BJ (cell line): Measurements from ENCODE around the gene R3HCC1L. TPM values are rescaled to one million over a fixed set of nuclear protein-coding genes. Genes with fewer than 3 reads are reported as not detected.
A peak's percentile ranks its signal among the peaks of the same experiment; 100 is the strongest.

Experiments
- CTCF ChIA-PET: fragments of 350-600 bp; formaldehyde crosslinking; extraction: SDS; loops from one replicate; lab custom pipeline; 2021; ENCODE audit warnings: antibody characterized with exemption, inconsistent platforms; lab: Yijun Ruan, JAX
- POLR2A ChIA-PET: fragments of 300-600 bp; sonication (Branson Sonifier 250); formaldehyde crosslinking; extraction: SDS; loops from one replicate; lab custom pipeline; 2021; ENCODE audit warnings: antibody characterized with exemption; lab: Charles Lee
- DNase-seq: peaks from one replicate; pipeline ENCODE4 v3.0.0-alpha.2; 2011; ENCODE audit warnings: low read depth
- H3K27me3 ChIP-seq: 2 replicates; pipeline ENCODE4 v1.6.0; 2011; ENCODE audit warnings: low read length; ENCODE audit not compliant: control insufficient read depth, insufficient read depth
- H3K36me3 ChIP-seq: 2 replicates; pipeline ENCODE4 v1.5.1; 2011; ENCODE audit warnings: low read length; ENCODE audit not compliant: control insufficient read depth, insufficient read depth
- H3K4me3 ChIP-seq: 2 replicates; pipeline ENCODE4 v1.5.1; 2011; ENCODE audit warnings: low read depth, mild to moderate bottlenecking, control low read depth, low read length
- polyA plus RNA-seq: library from polyadenylated mRNA; depleted of rRNA; stranded (reverse); fragments of >200 nt; gene quantifications from 2 replicates; pipeline ENCODE4 v1.2.3, GENCODE V29; 2011
- TF ChIP-seq, protein P1 (sequence below): IDR thresholded peaks from 2 replicates; pipeline ENCODE4 v1.5.1; 2011; ENCODE audit warnings: low read depth, mild to moderate bottlenecking, control low read depth, inconsistent platforms, low read length, moderate library complexity; ENCODE audit not compliant: insufficient read depth

The R3HCC1L gene
- polyA plus RNA-seq, 1 experiment: 5.6 TPM

DNA sequence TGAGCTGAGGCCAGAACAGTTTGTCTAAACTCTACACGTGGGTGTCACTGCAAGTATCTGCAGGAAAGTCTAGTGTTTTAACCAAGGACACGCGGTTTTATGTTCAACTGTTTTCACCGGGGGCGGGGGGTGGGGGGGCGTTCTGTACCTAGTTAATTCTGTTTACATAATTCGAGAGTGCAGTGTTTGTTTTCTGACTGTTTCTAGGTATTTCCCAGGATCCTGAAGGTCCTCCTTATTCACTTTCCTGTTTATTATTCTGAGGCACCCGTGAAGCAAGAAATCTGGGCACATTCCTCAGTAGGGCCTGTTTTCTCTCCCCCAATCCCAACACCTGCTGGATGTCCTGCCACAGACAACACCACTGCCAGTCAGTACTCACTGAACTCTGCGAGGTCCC lies 125.9 kb downstream of the R3HCC1L start:
- CTCF ChIA-PET: no interaction called here
- no peak for DNase-seq
- POLR2A ChIA-PET: no interaction called here
- Histone ChIP-seq H3K27me3 (no peaks in the 10 kb centered on the region), H3K36me3 (peaks cover 26% of the 10 kb centered on the region), H3K4me3 (no peak overlapping the region)
- TF ChIP-seq, protein P1, sequence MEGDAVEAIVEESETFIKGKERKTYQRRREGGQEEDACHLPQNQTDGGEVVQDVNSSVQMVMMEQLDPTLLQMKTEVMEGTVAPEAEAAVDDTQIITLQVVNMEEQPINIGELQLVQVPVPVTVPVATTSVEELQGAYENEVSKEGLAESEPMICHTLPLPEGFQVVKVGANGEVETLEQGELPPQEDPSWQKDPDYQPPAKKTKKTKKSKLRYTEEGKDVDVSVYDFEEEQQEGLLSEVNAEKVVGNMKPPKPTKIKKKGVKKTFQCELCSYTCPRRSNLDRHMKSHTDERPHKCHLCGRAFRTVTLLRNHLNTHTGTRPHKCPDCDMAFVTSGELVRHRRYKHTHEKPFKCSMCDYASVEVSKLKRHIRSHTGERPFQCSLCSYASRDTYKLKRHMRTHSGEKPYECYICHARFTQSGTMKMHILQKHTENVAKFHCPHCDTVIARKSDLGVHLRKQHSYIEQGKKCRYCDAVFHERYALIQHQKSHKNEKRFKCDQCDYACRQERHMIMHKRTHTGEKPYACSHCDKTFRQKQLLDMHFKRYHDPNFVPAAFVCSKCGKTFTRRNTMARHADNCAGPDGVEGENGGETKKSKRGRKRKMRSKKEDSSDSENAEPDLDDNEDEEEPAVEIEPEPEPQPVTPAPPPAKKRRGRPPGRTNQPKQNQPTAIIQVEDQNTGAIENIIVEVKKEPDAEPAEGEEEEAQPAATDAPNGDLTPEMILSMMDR: no peak

GRCh38 chr10:98260752-98261151 lies 126.3 kb downstream of the R3HCC1L start:
- TF ChIP-seq, protein P1: no peak
- DNase-seq: no peak
- ChIA-PET CTCF (interaction anchor here (0.8 kb wide), 1 partner anchor 11 kb away, joined by 3 read pairs; no protein-coding TSS in a partner anchor), POLR2A (no interaction called here)
- H3K27me3 ChIP-seq: no peaks in the 10 kb centered on the region
- peaks cover 24% of the 10 kb centered on the region for H3K36me3 ChIP-seq
- H3K4me3 ChIP-seq: no peak overlapping the region

DNA sequence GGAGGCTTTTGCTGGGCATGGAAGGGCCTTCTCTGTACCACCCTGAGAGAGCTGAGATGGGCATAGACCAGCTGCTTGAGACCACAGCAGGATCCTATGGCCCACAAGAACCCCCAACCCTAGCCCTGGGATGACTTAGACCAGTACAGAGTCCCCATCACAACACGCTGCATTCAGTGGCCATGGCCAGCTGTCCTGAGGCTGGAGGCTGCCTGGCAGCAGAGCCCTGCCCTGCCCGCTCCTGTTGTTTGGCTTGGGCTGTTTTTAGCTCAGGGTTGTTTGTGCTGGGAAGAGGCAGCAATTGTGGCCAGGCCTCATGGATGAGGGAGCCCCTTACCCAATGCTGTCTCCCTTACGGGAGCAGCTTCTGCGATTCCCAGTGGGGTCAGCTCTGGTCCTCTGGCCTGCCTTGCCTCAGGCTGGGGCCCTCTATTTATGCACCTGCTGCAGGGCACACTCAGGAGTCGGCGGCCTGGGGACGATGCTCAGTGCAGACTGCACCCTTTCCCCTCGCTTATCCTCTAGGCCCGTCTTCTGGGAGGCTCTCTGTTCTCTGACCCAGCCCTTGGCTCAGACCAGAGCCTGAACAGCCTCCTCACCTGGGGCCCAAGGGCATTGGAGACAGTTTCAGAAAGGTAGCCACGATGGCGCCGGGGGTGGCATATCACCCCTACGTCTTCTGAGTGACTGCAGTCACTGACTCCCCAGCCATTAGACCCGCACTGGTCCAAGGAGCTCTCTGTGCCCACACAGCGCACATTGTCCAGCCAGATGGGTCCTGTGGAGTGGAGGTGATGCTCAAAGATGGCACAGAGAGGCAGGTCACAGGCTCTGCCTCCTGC lies 127.2 kb downstream of the R3HCC1L start:
- no peak for DNase-seq
- ChIA-PET POLR2A (no interaction called here), CTCF (interaction anchor here (0.8 to 3.6 kb wide), 12 partner anchors 7 to 199 kb away, joined by 3 to 33 read pairs (median 4); no protein-coding TSS in a partner anchor)
- H3K36me3 ChIP-seq: peaks cover 21% of the 10 kb centered on the region
- TF ChIP-seq, protein P1: no peak
- no peaks in the 10 kb centered on the region for H3K27me3 ChIP-seq
- no peak overlapping the region for H3K4me3 ChIP-seq

GRCh38 chr10:98262571-98262970 lies 128.1 kb downstream of the R3HCC1L start:
- Histone ChIP-seq H3K4me3 (no peak overlapping the region), H3K27me3 (no peaks in the 10 kb centered on the region), H3K36me3 (peaks cover 16% of the 10 kb centered on the region)
- no peak for DNase-seq
- CTCF ChIA-PET: interaction anchor here (0.7 to 3.6 kb wide), 21 partner anchors 8 to 202 kb away, joined by 3 to 33 read pairs (median 3); no protein-coding TSS in a partner anchor
- POLR2A ChIA-PET: interaction anchor here (0.8 kb wide), 1 partner anchor 9 kb away, joined by 20 read pairs; no protein-coding TSS in a partner anchor
- TF ChIP-seq, protein P1: peak; percentile 58

GRCh38 chr10:98263088-98263487 lies 128.6 kb downstream of the R3HCC1L start:
- no peak for DNase-seq
- TF ChIP-seq, protein P1: no peak
- Histone ChIP-seq H3K36me3 (peaks cover 15% of the 10 kb centered on the region), H3K4me3 (no peak overlapping the region), H3K27me3 (no peaks in the 10 kb centered on the region)
- ChIA-PET CTCF (interaction anchor here (0.6 to 3.6 kb wide), 20 partner anchors 9 to 202 kb away, joined by 3 to 33 read pairs (median 3); no protein-coding TSS in a partner anchor), POLR2A (interaction anchor here (0.8 kb wide), 1 partner anchor 10 kb away, joined by 20 read pairs; no protein-coding TSS in a partner anchor)
